ENCODE measurements around the gene RAB35.

RAB35 gene

GRCh38 chr12:120139958-120140357 lies 23.4 kb upstream of the RAB35 start:
- peaks cover 64% of the 10 kb centered on the region for H3K36me3 ChIP-seq (ENCODE audit: control insufficient read depth, insufficient read depth, low read length)
- TF ChIP-seq, protein P1, sequence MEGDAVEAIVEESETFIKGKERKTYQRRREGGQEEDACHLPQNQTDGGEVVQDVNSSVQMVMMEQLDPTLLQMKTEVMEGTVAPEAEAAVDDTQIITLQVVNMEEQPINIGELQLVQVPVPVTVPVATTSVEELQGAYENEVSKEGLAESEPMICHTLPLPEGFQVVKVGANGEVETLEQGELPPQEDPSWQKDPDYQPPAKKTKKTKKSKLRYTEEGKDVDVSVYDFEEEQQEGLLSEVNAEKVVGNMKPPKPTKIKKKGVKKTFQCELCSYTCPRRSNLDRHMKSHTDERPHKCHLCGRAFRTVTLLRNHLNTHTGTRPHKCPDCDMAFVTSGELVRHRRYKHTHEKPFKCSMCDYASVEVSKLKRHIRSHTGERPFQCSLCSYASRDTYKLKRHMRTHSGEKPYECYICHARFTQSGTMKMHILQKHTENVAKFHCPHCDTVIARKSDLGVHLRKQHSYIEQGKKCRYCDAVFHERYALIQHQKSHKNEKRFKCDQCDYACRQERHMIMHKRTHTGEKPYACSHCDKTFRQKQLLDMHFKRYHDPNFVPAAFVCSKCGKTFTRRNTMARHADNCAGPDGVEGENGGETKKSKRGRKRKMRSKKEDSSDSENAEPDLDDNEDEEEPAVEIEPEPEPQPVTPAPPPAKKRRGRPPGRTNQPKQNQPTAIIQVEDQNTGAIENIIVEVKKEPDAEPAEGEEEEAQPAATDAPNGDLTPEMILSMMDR (IDR thresholded peaks at IDR 0.05; ENCODE audit: insufficient read depth, low read length, poor library complexity, severe bottlenecking): no peak
- H3K27me3 ChIP-seq (replicated peaks; ENCODE audit: control insufficient read depth, insufficient read depth, low read length): no peaks in the 10 kb centered on the region
- H3K4me3 ChIP-seq (replicated peaks; ENCODE audit: low read depth, low read length): no peak overlapping the region
- DNase-seq (ENCODE audit: extremely low read depth, insufficient read length): no peak

DNA sequence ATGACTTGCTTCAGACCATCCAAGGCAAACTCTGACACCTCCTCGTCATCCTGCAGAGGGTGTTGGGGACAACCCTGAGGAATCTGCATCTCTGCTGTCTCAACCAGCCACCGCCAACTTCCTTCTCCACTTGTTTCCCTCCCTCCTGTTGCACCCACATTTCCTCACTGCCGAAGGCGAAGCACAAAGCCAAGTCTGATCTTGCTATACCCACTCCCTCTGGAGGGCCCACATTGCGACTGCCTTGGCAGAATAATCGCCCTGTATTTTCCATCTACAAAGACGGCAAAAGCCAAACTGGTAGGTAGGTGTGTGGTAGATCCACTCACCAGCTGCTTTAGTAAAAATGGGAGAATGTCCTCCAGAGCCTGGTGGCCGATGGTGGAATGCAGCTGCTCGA lies 21.8 kb upstream of the RAB35 start:
- H3K36me3 ChIP-seq (ENCODE audit: control insufficient read depth, insufficient read depth, low read length): peaks cover 67% of the 10 kb centered on the region
- no peaks in the 10 kb centered on the region for H3K27me3 ChIP-seq (replicated peaks; ENCODE audit: control insufficient read depth, insufficient read depth, low read length)
- H3K4me3 ChIP-seq (replicated peaks; ENCODE audit: low read depth, low read length): no peak overlapping the region
- DNase-seq (ENCODE audit: extremely low read depth, insufficient read length): no peak
- TF ChIP-seq, protein P1 (IDR thresholded peaks at IDR 0.05; ENCODE audit: insufficient read depth, low read length, poor library complexity, severe bottlenecking): no peak

- no peaks in the 10 kb centered on the region for H3K27me3 ChIP-seq (replicated peaks; ENCODE audit: control insufficient read depth, insufficient read depth, low read length)
- H3K4me3 ChIP-seq (replicated peaks; ENCODE audit: low read depth, low read length): no peak overlapping the region
- TF ChIP-seq, protein P1 (IDR thresholded peaks at IDR 0.05; ENCODE audit: insufficient read depth, low read length, poor library complexity, severe bottlenecking): no peak
- no peak for DNase-seq (ENCODE audit: extremely low read depth, insufficient read length)
- H3K36me3 ChIP-seq (ENCODE audit: control insufficient read depth, insufficient read depth, low read length): peaks cover 67% of the 10 kb centered on the region
Observed at GRCh38 chr12:120137833-120138232, 21.3 kb upstream of the RAB35 start.

- TF ChIP-seq, protein P1 (IDR thresholded peaks at IDR 0.05; ENCODE audit: insufficient read depth, low read length, poor library complexity, severe bottlenecking): no peak
- no peaks in the 10 kb centered on the region for H3K27me3 ChIP-seq (replicated peaks; ENCODE audit: control insufficient read depth, insufficient read depth, low read length)
- DNase-seq (ENCODE audit: extremely low read depth, insufficient read length): no peak
- peaks cover 62% of the 10 kb centered on the region for H3K36me3 ChIP-seq (ENCODE audit: control insufficient read depth, insufficient read depth, low read length)
- H3K4me3 ChIP-seq (replicated peaks; ENCODE audit: low read depth, low read length): no peak overlapping the region
Observed at GRCh38 chr12:120136093-120136770, 19.7 kb upstream of the RAB35 start.

- no peak overlapping the region for H3K4me3 ChIP-seq (replicated peaks; ENCODE audit: low read depth, low read length)
- no peaks in the 10 kb centered on the region for H3K27me3 ChIP-seq (replicated peaks; ENCODE audit: control insufficient read depth, insufficient read depth, low read length)
- peaks cover 65% of the 10 kb centered on the region for H3K36me3 ChIP-seq (ENCODE audit: control insufficient read depth, insufficient read depth, low read length)
- TF ChIP-seq, protein P1 (IDR thresholded peaks at IDR 0.05; ENCODE audit: insufficient read depth, low read length, poor library complexity, severe bottlenecking): no peak
- DNase-seq (ENCODE audit: extremely low read depth, insufficient read length): no peak
Observed at GRCh38 chr12:120134307-120134980, 17.9 kb upstream of the RAB35 start.
